Stimulated activated CD8-positive, alpha-beta memory T cell treated with anti-CD3 and anti-CD28 coated beads, Interleukin-12 subunit alpha, Interleukin-12 subunit beta, amount 100 ng/mL, for 24 hours (primary cell): ENCODE measurements around the gene WDR37.

ENCODE experiments used
- DNase-seq: peaks from one replicate; pipeline ENCODE4 v3.0.0-alpha.2; 2020; ENCODE audit errors: extremely low read depth

The WDR37 gene

DNA sequence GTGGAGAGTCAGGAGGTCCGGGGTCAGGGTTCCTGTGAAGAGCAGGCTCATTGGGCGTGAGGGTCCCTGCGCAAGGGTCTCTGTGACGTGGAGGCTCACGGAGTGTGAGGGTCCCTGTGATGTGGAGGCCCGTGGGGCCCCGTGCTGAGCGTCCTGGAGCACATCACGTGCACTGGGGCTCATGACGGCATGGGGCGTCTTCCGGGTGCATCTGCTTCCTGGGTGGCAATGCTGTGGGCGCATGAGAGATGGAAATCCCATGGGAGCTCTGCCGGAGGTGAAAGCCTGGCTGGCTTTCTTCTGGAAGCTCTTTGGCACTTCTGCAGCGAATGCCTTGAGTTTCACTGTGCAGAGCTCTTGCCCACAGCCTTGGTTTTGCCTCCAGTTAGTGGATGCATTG is 71.4 kb downstream of the WDR37 start:
- no peak for DNase-seq

DNA sequence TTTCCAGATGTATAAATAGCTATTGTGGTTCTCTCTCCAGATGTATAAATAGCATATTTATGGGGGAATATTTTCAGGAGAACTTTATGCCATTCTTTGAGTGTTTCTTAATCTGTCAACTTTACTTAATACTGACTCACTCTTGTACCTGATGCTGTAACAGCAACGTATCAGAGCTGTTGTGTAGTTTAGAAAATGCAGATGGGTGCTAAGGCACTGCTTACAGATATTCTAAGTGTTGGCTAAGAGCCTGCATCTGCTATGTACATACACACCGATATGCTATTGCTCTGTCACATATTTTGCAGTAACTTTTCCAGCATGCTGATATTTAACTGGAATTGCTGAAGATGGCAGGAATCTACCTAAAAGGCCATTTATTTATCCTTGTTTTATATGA is 71.9 kb downstream of the WDR37 start:
- DNase-seq = no peak

DNA sequence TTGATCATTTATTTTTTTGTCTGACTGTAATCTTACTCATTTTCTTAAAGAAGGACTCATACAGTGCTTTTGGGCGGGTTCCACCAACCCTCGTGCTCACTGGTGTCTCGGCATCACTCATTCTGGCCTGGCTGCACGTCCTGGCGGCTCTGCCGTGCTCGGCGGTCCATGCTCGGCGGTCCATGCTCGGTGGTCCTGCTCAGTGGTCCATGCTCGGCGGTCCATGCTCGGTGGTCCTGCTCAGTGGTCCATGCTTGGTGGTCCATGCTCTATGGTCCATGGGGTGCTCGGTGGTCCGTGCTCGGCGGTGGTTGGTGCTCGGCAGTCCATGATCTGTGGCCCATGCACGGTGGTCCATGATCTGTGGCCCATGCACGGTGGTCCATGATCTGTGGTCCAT is 72.5 kb downstream of the WDR37 start:
- DNase-seq = no peak

DNA sequence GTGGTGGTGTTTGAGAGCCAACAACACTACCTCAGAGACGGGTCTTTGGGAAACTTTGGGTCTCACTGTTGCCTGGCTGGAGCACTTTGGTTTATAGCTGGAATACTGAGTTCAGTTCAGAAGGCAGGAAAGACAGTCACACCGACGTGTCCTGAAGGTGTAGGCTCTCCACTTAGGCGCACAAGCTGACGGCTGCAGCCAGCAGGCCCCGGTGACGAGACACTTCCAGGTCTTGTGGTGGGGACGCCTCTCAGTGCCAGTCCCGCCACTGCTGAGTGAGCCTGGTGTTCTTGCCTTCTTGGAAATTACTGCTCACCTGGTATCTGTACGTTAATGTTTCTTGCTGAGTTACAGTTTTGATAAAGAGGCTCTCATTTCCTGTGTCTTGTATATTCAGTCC is 74.0 kb downstream of the WDR37 start:
- no peak for DNase-seq

DNA sequence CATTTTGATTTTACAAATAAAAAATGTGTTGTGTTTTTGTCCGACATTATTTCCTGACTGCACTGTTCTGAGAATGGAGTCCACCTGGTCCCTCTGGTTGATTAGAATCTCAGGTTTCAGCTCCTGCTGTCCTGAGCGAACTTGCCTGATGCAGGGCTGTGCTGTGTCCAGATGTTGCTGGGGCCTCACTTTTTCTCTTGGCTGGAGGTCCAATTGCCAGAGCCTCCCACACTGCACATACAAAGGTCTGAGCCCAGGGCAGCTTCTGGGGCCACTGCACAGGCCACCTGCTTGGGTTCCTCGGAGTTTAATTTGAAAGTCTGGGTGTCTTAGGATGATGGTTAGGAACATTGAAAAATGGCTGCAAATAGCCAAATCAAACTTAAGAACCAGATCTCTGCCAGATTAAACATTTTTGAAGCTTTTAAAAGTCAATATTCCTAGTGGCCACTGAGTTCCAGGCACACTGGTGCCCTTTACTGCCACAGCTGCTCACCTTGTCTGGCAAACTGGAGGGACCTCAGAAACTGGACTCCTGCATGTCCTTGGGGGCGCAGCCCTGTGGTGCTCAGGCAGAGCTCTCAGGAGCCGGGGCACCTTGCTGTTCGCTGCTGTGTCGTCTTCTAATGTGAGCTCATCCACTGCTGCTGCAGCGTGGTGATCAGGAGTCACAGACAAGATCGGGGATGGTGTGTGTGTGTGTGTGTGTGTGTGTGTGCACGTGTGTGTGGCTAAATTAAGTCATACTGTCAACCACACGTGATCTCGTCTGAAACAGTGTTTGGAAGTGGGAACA is 75.0 kb downstream of the WDR37 start:
- DNase-seq = no peak

DNA sequence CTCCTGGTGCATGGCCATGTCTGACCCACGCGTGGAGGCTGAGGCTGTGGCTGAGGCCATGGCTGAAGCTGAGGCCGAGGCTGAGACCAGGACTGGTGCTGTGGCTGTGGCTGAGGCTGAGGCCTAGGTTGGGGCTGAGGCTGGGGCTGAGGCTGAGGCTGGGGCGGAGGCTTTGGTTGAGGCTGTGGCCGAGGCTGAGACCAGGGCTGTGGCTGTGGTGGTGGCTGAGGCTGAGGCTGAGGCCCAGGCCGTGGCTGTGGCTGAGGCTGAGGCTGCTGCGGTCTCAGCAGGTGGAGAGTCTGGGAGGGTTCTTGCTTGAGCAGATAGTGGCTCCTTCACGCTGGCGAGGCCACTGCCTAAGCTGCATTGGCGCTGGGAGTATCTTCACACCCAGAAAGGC is 76.4 kb downstream of the WDR37 start:
- no peak for DNase-seq

DNA sequence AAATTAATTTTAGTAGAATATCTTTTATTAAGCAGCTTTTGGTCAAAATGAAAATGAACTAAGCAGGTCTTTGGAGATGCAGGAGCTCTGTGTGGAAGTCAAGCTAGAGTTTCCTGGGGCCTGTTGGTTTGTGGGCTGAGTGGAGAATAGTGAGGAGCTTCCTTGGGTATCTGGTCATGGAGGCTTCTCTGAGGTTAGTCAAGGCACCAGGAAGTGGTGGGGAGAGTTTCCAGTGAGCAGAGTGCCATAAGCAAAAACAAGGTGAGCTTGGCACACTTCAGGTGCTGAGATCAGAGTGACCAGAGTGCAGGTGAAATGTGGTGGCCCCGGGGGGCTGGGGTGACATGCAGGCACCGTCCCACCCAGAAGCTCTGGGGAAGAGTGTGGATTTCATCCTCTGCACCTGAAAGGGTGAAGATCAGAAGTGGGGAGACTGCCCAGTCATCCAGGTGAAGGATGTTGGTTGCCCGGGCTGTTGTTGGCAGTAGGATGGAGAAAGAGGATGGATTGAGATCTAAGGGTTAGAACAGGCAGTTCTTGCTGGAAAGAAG is 77.4 kb downstream of the WDR37 start:
- DNase-seq = no peak

DNA sequence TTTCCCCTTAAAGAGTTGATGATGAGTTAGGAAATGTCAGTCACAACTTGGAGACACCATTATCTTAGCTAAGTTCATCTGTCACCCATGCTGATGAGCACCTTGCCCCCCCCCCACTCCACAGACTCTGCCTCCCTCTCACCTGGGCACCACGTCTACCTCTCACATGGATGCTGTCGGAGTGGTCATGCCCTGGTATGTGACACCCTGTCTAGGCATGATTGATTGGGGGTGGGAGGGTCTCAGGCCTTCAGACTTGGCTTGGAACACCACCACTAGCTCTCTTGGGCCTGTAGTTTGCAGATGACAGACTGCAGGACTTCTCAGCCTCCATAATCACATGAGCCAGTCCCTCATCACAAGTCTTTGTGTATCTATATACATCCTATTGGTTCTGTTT is 78.0 kb downstream of the WDR37 start:
- no peak for DNase-seq

DNA sequence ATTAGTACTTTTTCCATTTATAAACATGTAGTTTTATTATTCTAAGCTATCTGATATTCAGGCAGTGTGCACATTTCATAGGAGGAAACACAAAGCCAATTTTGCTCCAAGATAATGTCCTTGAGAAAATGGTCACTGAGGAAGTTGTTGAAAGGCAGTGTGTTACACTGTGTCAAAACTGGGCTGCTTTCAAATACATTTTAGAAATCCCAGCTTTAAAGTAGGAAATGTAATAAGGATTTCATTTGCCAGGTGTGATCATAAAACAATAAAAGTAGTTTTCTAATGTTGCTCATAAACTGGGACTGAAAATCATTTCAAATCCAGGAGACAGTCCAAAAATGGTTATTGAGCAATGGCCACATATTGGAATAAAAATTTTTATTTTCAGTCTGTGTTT is 80.1 kb downstream of the WDR37 start:
- DNase-seq = no peak

DNA sequence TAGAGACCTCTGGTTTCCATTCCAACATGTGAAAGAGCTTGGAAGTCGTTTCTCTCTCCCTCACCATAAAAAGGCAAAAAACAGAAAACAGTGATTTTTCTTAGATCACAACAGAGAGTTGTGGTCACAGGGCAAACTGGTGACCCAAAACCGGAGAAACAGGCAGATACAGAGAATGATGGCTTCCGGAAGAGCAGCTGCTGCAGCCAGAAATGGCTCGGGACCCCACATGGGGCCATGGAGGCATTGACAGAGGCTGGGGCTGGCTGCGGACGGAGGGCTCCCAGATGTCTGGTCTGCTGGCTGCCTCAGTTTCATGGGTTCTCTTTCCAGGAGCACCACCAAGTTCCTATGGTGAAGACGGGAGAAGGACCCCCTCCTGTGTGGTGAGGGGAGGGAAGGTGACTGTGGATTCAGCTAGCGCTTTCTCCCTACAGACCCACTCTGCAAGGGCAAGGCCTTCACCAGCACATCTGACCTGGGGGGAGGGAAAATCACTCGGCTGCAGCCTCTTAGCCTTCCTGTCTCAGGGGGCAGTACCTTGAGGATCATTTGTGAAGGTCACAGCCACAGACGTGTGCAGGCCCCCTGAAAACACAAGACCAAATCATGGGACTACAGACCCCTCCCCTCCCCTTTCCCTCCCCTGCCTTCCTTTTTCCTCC is 81.4 kb downstream of the WDR37 start:
- no peak for DNase-seq

DNA sequence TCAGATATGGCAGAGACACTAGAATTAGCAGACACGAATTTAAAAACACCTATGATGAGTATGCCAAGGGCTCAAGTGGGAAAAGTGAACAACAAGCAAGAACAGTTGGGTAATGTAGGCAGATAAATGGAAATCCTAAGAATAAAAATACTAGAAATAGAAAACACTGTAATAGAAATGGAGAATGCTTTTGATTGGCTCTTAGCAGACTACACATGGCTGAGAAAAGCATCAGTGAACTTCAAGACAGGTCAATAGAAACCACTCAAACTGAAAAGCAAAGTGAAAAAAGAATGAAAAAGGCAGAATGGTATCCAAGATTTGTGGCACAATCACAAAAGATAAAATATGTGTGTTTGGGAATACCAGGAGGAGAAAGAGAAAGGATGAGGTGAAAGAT is 82.3 kb downstream of the WDR37 start:
- no peak for DNase-seq

DNA sequence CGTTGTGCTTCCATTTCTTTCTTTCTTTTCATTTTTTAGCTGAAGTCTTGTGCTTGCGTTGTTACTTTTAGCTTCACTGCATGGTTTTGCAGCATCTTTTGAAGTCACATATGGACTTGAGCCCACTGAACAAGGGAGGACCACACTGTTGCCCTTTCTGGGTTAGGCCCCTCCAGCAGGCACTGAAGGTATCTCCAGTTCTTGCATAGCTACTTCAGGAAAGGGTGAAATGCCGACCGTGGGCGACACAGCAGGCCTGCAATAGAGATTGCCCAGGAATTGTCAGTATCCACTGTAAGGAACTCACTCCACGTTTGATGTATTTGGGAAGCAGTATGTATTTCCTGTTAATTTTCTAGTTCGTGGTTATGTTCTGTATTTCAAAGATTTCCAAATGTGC is 85.1 kb downstream of the WDR37 start:
- no peak for DNase-seq

DNA sequence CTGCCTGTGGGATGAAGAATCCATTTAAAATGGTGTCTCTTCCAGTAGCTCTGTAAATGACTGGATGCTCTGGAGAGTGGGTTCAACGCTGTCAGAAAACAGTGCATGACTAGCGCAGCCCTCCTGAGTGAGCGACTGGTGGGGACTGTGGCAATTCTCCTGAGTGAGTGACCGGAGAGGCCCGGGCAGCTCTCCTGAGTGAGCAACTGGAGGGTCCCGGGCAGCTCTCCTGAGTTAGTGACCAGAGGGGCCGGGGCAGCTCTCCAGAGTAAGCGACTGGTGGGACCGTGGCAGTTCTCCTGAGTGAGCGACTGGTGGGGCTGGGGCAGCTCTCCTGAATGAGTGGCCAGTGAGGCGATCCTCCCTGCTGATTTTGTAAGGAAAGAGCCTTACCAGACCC is 85.5 kb downstream of the WDR37 start:
- DNase-seq = no peak

DNA sequence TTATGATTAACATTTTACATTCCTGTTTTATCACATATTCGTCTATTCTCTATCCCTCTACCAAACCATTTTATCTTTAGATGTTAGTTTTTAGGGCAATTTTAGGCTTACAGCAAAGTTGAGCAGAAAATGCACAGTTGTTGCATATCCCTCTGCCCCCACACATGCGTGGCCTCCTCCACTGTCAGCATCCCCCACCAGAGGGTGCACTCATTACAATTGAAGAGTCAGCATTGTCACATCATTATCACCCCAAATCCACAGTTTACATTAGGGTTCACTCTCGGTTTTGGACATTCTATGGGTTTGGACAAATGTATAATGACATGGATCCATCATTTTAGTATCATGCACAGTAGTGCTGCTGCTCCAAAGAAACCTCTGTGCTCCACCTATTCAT is 86.4 kb downstream of the WDR37 start:
- DNase-seq = no peak

DNA sequence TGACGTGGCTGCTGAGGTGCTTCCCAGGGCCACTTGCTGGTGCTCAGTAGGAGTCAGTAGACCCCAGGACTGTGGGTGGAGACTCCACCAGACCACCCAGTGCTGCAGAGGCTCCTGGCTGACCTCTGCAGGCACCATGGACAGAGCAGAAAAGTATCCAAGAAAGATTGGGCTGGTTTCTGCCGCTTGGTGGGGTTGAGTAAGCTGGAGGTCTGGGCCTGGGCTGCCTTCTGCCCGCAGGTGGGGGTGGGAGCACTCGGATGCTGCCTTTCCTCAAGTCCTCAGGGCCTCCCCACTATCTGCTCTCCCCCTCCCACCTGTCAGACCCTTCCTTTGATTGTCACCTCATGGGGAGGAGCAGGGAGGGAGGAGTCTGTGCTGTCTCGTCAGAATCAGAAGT is 91.6 kb downstream of the WDR37 start:
- no peak for DNase-seq

DNA sequence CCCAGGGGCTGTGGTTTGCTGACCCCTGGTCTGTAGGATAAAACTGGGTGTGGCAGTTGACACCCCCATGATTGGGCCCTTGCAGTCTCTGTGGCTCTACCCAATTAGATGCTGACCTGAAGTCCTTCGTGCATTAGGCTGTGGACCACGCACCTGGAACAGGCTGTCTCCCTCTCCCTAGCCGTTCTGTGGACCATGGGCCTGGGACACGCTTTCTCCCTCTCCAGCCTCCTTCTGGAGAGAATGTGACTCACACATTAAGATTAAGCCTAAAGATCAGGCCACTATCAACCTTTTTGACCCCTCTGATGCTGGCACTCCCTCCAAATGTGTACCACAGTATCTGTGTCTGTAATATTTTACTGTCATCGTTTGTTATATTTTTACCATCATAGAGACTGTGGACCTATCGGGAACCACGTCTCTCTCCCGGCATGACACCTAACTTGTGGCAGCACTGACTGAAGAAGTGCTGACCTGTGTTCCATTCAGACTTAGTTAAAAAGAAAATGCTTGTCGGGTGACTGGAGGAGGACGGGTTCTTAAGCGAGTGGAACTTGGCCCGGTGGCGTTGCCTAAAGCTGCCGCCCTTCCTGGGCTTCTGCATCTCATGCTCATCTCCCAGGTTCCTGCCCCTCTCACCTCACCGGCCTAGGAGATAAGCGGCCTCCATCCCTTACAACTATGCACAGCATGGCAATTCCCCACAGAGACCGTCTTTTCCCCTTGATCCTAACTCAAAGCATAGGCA is 92.8 kb downstream of the WDR37 start:
- DNase-seq = no peak

DNA sequence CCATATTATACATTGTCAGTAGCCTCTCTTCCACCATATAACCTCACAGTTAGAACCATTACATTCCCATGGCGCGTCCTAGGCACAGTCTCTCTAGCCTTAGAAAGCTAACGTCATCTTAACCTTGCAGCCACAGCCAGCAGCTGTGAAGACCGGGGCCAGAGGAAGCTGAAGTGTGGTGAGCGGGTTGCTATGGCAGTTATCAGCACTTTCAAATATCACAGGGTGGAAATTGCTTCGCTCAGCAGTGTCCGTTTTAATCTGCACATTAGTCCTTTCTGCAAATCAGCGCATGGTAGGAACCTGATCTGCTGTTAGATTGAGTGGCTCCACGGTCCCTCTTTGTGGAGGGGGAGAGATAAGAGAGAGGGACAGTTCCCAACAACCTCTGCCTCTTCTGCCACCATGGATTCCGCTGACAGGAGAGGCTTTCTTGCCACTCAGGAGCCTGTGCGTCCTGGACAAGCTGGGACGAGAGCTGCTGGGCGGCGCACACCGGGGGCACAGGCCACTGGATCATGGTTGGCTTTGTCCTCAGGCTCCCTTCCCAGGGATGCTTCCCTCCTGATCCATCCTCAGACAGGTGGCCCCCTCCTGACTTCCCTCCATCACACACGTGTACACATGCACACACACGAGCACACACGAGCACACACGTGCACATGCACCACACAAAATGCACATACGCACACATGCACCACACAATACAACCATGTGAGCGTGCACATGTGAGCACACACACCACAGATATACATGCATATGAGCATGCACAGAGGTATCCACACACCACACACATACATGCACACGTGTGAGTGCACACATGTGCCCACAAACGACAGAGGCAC is 93.8 kb downstream of the WDR37 start:
- DNase-seq = no peak

DNA sequence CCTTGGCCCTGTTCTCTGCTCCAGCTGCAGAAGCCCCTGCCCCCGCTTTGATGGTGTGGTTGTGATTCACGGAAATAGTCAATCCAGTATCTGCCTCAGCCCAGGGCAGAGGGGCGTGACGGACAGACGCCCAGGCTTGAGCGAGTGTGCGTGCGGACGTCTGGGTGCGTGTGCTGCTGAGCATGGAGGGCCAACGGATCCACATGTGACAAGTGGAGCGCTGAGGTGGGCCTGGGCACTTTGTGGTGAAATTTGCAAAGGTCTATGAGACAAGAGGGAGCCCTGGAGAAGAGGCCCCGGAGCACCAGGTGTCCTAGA is 94.4 kb downstream of the WDR37 start:
- DNase-seq = no peak

DNA sequence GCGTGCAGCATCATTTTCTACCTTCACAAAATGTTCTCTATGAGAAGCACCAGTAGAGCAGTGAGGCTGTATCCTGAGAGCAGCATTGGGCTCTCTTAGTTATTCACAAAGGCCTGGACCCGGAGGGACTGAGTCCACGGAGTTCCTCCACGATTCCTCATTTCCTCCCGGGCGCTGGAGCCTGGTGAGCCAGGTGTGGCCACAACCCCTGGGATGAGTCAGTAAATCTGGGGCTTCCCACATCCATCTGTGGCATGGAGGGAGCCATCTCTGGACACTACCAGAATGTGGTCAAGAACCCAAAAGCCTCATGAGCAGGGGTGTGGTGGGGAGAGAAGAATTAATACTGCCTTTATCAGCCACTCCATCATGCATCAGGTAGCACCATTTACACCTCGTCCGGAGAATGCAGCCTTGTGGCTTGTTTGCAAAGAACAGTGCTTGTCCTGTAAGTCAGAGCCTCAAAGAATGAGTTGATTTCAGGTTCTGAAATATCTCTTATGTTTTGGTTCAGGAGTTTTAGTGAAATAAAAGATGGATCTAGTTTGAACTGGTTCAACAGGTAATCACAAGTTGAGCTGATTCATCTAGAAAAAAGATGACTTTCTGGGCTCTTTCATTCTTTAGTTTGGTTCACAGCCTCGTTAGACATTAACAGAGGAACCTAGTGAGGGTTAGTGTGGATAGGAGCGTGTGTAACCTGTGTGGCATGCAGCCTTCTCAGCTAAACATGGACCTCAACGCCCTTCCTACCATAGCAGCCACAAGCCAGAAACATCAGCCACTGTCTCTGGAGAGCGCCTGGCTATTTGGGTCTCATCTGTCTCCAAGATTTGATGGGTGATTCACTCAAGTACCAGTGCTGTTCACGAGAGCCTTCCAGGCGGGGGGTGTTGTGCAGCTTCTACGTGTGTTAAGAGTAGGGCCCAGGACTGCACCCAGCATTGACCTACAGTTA is 95.2 kb downstream of the WDR37 start:
- DNase-seq = no peak

DNA sequence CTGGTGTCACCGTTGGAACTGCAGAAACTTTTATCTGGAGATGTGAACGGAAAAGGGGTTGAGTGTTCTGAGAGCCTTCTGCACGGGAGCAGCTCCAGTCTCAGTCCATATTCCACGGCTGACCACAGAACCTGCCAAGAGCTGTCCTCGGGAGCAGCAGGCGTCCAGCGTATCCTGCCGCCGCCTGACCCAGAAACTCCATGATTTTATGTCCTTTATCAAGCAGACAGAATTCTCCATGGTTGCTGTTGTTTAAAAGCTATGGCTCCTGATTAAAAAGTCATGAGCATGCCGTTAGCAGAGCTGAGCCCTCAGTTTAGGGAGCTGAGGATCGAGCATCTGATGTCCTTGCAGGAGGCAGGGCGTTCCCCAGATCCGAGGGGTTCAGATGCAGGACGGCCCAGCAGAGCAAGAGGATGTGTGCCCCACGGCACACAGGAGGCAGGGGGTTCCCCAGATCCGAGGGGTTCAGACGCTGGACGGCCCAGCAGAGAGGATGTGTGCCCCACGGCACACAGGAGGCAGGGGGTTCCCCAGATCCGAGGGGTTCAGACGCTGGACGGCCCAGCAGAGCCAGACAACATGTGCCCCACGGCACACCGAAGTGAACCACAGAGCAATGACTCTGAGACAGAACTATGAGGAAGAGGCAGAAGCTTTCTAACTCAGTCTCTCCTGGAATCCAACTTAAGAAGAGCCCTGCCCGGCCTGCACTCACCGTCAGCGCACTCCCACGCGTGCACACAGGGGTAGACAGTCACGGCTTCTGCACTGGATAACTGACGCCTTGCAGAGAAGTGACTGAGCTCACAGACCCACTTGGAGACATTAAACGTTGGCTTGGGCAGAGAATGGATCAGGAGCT is 96.4 kb downstream of the WDR37 start:
- DNase-seq = no peak
